Measurements from ENCODE around the gene PARD3B.

PARD3B gene

DNA sequence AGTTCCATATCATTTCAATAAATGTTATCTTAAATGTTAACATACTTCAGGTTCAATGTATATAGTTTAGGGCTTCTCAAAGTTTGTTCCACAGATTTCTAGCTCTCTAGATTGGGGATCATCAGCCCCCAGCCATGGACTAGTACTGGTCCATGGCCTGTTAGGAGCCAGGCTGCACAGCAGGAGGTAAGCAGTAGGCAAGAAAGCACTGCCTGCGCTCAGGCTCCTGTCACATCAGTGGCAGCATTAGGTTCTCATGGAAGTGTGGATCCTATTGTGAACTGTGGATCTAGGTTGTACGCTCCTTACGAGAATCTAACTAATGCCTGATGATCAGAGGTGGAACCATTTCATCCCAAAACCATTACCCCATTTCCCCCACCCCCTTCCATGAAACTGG is 531.1 kb downstream of the PARD3B start:
- DNase-seq = no peak

GRCh38 chr2:205077159-205077558 is 531.9 kb downstream of the PARD3B start:
- no peak for DNase-seq

GRCh38 chr2:205078762-205079161 is 533.5 kb downstream of the PARD3B start:
- no peak for DNase-seq

DNA sequence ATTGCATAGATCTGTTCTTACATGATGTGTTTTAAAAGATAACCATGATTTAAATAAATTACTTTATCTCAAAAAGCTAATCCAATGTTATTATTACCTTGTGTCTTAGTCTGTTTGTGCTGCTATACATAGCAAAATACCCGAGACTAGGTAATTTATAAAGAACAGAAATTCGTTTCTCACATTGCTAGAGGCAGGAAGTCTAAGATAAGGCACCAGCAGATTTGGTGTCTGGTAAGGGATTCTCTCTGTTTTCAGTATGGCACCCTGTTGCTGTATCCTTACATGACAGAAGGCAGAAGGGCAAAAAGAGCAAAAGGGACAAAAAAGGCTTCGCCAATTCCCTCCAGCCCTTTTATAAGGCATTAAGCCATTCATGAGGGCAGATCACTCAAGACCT is 533.9 kb downstream of the PARD3B start:
- DNase-seq = no peak

DNA sequence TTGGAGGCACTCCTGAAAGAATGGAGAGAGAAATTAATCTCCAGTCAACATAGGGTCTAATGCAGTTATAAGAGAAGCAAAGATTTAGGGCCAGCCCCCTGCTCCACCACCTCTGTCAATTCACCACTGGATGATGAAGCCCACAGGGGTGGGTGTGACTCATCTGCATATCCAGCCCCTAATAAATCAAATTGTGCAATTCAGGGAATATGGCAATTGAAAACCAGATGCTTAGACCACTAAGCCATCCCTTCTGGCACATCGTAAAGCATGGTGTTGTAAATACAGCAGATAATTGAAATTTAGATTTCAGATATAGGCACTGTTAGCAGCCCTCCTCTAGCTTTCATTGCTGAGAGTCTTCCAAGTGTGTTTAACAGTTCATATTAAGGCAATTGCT is 541.4 kb downstream of the PARD3B start:
- DNase-seq = no peak

DNA sequence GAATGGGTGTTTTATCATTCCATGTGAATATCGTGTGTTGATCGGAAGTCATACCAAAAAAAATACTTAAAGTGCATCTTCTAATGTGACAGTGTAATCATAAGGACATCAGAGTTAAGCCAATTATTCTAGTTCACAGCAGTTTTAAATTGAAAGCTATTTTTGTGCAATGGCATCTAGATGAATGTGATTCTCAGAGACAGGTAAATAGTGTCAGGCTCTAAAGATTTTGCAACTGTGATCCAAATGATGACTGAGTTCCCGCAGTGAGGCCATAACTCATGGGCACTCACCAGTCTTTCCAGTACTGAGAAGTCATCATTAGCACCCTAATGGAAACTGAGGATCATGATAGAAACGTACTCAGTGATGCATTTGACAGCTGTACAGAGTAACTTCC is 542.6 kb downstream of the PARD3B start:
- no peak for DNase-seq

DNA sequence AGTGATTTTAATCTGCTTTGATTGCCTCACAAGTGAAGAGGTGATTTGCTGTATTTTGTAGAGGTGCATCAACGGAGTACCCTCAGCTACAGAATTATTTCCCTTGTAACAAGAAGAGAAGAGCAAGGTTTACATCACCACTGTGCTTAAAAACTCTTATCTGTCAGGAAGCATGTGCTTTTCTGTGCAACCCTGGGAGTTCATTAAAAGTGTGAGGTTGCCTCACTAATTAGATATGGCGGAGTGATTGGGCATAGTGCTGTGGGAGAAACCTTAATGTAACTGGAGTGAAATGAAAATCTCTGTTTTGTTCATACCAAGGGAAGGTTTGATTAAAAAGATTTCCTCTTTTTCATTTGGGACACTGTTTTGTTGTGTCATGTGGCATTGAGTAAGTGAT is 544.7 kb downstream of the PARD3B start:
- DNase-seq = no peak

- no peak for DNase-seq
Measured at GRCh38 chr2:205091411-205091810, 546.1 kb downstream of the PARD3B start.

DNA sequence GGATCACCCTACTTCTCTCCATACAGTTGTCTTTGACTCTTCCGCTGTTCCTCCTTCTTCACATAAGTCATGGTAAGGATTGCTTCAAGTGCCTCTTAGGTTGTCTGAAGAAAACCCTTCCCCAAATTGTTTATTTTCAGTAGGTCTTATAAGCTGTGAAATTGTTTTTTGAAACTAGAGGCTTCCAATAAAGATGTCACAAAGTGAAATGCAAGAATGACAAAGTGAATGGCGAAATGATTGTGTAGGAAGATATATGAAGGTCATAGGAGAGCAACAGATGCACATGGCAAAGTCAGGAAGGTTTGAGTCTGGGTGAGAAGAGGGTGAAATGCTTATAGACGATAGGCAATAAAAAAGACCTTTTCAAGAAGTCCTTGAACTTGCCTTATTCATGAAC is 548.8 kb downstream of the PARD3B start:
- DNase-seq = no peak

- DNase-seq = no peak
Measured at GRCh38 chr2:205103699-205104098, 558.4 kb downstream of the PARD3B start.

GRCh38 chr2:205107810-205108209 is 562.5 kb downstream of the PARD3B start:
- DNase-seq = no peak

DNA sequence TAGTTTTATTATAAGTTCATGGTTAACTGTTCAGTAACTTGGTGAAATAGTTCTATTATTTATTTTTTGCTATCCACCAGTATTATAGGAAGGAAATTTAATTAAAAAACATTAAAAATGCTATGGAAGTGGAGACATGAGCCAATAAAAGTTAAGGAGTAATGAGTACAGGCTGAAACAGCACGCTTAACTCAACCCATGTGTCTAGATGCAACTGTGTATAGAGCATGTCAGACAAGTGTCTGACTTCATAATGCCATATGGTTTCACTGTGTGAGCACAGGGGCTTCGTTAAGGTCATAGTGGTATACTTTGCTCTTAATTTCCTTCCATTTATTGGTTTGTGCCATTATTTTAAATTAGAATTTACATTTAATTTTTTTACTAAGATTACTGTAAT is 570.2 kb downstream of the PARD3B start:
- DNase-seq = no peak

GRCh38 chr2:205117125-205117524 is 571.9 kb downstream of the PARD3B start:
- DNase-seq = no peak

DNA sequence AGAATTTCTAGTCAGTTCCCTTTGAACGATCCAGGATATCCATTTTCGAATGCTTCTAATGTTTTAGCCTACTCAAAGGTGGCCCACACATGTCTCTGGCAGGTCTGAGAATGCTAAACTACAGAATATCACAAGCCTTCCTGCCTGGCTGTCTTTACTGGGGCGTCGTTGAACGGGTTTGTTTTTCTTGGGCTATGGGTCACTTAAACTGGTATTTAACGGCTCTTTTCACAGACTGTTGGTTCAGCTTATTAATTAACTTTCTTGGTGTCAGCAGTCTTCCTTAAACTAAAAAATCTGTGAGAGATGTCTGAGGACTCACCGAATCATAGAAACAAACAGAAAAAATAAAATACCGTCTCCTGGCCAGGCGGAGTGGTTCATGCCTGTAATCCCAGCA is 573.9 kb downstream of the PARD3B start:
- DNase-seq = no peak

DNA sequence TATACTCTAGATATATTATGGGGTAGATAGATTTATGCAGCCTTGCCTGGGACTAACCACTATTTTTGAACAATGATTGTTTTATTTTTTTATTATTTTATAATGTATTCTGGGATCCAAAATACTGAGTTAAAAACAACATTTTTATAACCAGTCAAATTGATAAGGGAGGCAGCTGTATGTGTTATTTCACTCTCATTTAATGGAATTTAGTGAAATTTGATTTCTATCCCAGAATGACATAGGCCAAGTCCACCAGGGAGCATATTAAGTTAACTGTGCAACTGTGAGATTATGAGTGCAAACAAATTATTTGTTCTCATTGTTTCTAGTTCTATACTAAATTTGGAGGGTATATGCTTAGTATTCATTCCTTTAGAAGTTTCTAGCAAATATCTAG is 583.5 kb downstream of the PARD3B start:
- DNase-seq = no peak

- DNase-seq = no peak
Measured at GRCh38 chr2:205129531-205129930, 584.3 kb downstream of the PARD3B start.

GRCh38 chr2:205130111-205130829 is 585.0 kb downstream of the PARD3B start:
- no peak for DNase-seq

DNA sequence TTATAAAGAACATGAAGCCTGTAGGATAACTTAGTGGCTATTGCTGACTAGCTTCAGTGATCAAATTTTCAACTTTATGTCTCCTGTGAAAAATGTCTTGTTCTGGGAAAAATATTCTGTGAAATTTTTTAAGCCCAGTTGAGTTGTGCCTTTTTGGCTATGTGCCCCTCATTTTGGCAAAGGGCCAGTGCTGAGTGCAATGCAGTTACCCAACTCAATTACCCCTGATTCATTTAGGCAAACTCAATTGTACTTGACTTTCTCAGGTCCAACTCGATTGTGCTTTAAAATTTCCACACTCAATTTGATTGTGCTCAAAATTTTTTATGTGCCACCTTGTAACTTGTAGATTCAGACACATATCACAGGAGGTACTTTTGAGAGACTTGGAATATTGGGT is 588.3 kb downstream of the PARD3B start:
- DNase-seq = no peak

DNA sequence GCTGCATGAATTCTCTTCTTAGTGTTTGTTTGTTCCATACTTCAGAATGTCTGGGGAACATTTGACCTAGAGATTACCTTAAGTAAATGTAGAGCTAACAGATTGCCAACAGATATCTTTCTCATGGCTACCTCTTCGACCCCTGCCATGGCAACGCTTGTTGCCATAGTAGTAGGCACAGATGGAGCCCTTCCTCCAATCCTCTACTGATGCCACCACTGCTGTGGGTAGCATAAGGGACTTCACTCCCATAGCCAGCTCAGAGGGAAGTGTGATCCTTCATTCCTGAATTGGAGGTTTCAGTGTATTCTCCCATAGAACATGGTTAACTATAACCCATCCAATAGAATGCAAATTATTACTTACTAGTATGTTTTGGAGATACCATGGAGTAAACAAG is 593.5 kb downstream of the PARD3B start:
- DNase-seq = no peak

DNA sequence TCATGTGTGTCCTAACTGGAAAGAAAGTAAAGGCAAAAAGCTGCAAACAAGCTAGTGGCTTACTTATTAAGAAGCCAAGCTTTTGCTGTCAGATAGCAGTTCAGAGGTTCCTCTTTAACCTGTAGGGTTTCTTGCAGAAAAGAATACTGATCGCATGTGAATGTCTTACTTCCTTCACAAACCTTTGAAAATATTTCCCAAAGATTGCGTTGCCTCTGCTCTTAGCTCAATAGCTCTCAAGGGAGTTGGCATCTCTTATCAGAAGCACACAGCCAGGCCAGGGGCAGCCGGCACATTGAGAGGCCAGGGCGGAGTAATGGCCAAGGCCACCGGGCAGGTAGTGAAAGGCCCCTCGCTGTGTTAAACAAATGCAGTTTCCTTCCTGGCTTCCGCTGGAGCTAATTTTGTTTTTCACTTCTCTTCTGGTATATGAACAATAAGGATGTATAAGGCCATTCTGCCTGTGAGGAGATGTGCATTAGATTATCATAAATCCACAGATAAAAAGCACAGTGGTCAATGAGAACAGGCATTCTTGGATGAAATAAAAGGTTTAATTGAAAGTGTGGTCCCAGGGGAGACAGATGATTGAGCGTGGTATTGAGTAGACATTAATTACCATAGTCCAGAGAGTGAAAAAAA is 594.7 kb downstream of the PARD3B start:
- DNase-seq = no peak

- DNase-seq = no peak
Measured at GRCh38 chr2:205141381-205141780, 596.1 kb downstream of the PARD3B start.

DNA sequence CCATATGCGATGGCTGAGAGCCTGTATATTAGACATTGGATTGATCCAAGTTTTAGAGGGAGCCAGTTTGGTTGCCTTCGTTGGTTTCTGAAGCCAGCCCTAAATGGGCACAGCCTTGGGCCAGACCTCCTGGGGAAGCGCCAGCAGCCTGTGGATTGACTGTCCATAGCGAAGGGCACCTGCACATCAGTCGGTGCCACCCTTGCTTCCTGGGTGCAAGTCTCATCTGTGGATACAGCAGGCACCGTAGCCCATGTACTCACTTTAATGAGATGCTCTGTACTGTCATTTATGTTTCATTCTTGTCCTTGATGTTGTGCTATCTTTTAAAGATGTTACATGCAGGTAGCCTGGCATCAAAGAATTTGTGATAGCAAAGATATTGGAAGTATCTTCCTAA is 600.6 kb downstream of the PARD3B start:
- DNase-seq = no peak

GRCh38 chr2:205148755-205149154 is 603.5 kb downstream of the PARD3B start:
- no peak for DNase-seq

DNA sequence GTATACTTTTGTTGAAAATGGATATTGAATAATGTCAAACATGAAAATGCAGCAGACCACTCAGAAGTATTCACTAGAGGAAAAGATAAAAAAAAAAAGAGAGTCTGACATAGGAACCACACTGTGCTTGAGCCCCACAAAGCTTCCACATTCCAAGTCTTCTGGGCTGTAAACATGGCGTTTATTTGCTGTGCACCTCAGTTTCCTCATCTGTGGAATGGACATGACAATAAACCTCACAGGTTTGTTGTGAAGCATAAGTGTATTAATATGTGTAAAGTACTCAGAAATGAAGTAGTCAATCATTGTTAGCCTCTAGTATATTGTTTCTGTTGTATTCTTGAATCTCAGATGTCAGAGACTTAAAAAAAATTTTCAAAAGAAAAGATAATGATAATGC is 611.2 kb downstream of the PARD3B start:
- no peak for DNase-seq

DNA sequence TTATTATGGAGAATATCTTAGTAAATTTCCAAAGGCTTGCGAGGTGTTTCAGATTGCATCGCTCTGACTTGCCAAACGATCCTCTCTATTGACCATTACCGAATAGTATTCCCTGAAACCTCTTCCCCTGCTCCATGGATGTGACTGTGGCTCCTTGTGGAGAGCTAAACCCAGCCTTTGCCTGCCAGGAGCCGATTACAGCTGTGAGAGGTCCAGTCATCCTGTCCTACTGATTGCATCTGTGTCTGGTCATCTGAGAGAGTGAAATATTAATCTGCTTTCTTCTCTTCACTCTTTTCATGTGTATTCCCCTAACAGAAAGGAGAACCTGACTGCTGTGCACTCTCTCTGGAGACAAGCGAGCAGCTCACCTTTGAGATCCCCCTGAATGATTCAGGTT is 613.1 kb downstream of the PARD3B start:
- DNase-seq = no peak

Measured in activated CD4-positive, alpha-beta T cell treated with anti-CD3 and anti-CD28 coated beads, Interleukin-2, amount 50 U/mL, for 4 hours (primary cell).